BJ (cell line): ENCODE results near the gene RPAIN. TPM values are rescaled to one million over a fixed set of nuclear protein-coding genes. Genes with fewer than 3 reads are reported as not detected.

ENCODE experiments used
- CTCF ChIA-PET: fragments of 350-600 bp; formaldehyde crosslinking; extraction: SDS; loops from one replicate; lab custom pipeline; 2021; ENCODE audit warnings: antibody characterized with exemption, inconsistent platforms; lab: Yijun Ruan, JAX
- POLR2A ChIA-PET: fragments of 300-600 bp; sonication (Branson Sonifier 250); formaldehyde crosslinking; extraction: SDS; loops from one replicate; lab custom pipeline; 2021; ENCODE audit warnings: antibody characterized with exemption; lab: Charles Lee
- DNase-seq: peaks from one replicate; pipeline ENCODE4 v3.0.0-alpha.2; 2011; ENCODE audit warnings: low read depth
- H3K27me3 ChIP-seq: 2 replicates; pipeline ENCODE4 v1.6.0; 2011; ENCODE audit warnings: low read length; ENCODE audit not compliant: control insufficient read depth, insufficient read depth
- H3K36me3 ChIP-seq: 2 replicates; pipeline ENCODE4 v1.5.1; 2011; ENCODE audit warnings: low read length; ENCODE audit not compliant: control insufficient read depth, insufficient read depth
- H3K4me3 ChIP-seq: 2 replicates; pipeline ENCODE4 v1.5.1; 2011; ENCODE audit warnings: low read depth, mild to moderate bottlenecking, control low read depth, low read length
- CTCF ChIP-seq: IDR thresholded peaks from 2 replicates; pipeline ENCODE4 v1.5.1; 2011; ENCODE audit warnings: low read depth, mild to moderate bottlenecking, control low read depth, inconsistent platforms, low read length, moderate library complexity; ENCODE audit not compliant: insufficient read depth
- polyA plus RNA-seq: library from polyadenylated mRNA; depleted of rRNA; stranded (reverse); fragments of >200 nt; gene quantifications from 2 replicates; pipeline ENCODE4 v1.2.3, GENCODE V29; 2011

Gene RPAIN
- polyA plus RNA-seq, 1 experiment, result 22.8 TPM

- no peak for TF ChIP-seq CTCF
- H3K36me3 ChIP-seq, result peaks cover 26% of the 10 kb centered on the region
- H3K27me3 ChIP-seq, result no peaks in the 10 kb centered on the region
- no peak for DNase-seq
- ChIA-PET CTCF (interaction anchor here (1.2 kb wide), 1 partner anchor 33 kb away, joined by 4 read pairs; no protein-coding TSS in a partner anchor), POLR2A (no interaction called here)
- H3K4me3 ChIP-seq, result no peak overlapping the region
Measured at GRCh38 chr17:5379351-5380107, 40.5 kb upstream of the RPAIN start.

DNA sequence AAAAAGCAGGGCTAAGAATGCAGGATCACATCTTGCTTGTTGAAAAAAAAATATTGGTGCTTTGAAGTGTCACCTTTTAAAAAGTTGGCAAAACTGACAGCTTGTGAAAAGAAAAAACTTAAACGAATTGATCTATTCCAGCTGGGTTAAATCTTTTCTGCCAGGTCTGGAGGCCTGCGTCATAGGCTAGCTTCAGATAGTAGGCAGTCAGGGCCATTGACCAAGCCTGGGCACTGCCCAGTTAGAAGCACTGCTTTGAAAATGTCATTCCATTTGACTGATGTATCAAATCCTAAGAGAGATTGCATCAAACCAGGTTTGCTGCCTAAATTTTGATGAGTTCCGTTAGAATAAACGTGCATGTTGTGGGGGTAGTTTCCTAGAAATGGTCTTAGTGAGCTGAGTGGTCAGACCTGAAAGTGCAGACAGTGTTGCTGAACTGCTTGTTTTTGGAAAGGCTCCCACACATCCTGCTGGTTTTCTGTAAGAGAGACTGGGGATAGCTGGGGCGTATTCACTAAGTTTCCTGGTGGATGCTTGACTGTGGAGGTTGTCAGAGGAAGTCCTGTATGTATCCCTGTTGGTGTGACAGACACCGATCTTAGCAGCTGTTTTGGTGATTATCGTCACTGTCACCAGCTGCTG is 39.4 kb upstream of the RPAIN start:
- CTCF ChIA-PET, result interaction anchor here (1.2 kb wide), 3 partner anchors 9 to 130 kb away, joined by 3 to 4 read pairs (median 4); no protein-coding TSS in a partner anchor
- Histone ChIP-seq H3K27me3 (no peaks in the 10 kb centered on the region), H3K36me3 (peaks cover 23% of the 10 kb centered on the region), H3K4me3 (no peak overlapping the region)
- no peak for TF ChIP-seq CTCF
- POLR2A ChIA-PET, result no interaction called here
- DNase-seq, result no peak

GRCh38 chr17:5381542-5381941 is 38.4 kb upstream of the RPAIN start:
- Histone ChIP-seq H3K36me3 (peaks cover 24% of the 10 kb centered on the region), H3K27me3 (no peaks in the 10 kb centered on the region), H3K4me3 (no peak overlapping the region)
- ChIA-PET POLR2A (no interaction called here), CTCF (interaction anchor here (0.6 to 2.2 kb wide), 3 partner anchors 58 to 131 kb away, joined by 3 to 5 read pairs (median 4); partner anchors contain the start of gene C1QBP)
- no peak for DNase-seq
- no peak for TF ChIP-seq CTCF

DNA sequence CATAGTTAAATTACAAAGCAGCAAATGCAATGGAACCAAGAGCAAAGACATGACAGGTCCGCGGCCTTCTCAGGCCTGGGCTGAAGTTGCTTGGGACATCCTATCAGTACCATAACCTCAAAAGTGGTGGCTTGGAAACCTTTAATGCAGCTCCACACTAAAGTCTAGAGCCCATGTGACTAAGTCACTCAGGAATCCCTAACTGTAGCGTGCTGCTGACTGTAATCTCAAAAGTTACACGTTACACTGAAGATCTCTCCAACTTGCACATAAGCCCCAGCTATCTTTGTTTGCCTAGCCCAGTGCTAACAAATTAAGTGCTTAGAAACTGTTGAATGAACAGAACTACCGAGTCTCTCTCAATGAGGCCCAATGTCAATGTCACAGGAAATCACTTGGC is 28.3 kb upstream of the RPAIN start:
- Histone ChIP-seq H3K36me3 (peaks cover 10% of the 10 kb centered on the region), H3K4me3 (no peak overlapping the region), H3K27me3 (no peaks in the 10 kb centered on the region)
- no peak for DNase-seq
- no peak for TF ChIP-seq CTCF
- POLR2A ChIA-PET, result no interaction called here
- CTCF ChIA-PET, result interaction anchor here (0.6 to 2.0 kb wide), 3 partner anchors 13 to 28 kb away, joined by 3 to 5 read pairs (median 3); partner anchors contain the start of gene NUP88

GRCh38 chr17:5396612-5397011 is 23.4 kb upstream of the RPAIN start:
- TF ChIP-seq CTCF, result no peak
- ChIA-PET POLR2A (no interaction called here), CTCF (no interaction called here)
- Histone ChIP-seq H3K36me3 (peaks cover 4% of the 10 kb centered on the region), H3K27me3 (no peaks in the 10 kb centered on the region), H3K4me3 (no peak overlapping the region)
- no peak for DNase-seq
